ENCODE data around the gene HSBP1.

DNA sequence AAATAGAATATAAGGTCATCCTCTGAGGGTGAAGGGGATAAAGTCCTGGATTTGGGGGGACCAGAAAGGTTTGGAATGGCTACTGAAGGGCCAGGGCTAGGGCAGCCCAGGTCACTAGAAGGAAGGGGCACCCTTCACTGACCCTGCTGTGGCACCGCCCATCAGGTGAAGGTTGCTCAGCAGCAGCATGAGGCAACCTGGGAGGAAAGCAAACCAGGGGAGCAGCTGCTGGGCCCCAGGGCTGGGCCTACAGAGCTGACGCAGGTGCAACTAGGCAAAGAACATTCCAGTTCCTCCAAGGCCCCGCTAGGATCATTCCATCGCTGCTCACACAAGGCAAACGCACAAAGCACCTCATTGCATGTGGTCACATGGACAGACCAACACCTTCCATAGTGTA, 3.4 kb upstream of the HSBP1 start:
- no peak for TF ChIP-seq ZNF274 (IDR thresholded peaks at IDR 0.05; ENCODE audit: borderline replicate concordance, extremely low read depth, low read length)
- TF ChIP-seq, protein P1, sequence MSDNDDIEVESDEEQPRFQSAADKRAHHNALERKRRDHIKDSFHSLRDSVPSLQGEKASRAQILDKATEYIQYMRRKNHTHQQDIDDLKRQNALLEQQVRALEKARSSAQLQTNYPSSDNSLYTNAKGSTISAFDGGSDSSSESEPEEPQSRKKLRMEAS (IDR thresholded peaks at IDR 0.05): no peak

Data from H1 (cell line).